H9 (cell line): ENCODE measurements around the gene PTOV1. TPM values are rescaled to one million over a fixed set of nuclear protein-coding genes. Genes with fewer than 3 reads are reported as not detected.

Source experiments
- DNase-seq: peaks from one replicate; pipeline ENCODE4 v3.0.0-alpha.2; 2017
- H2AFZ ChIP-seq: one replicate; pipeline ENCODE4 v1.6.1; 2013; ENCODE audit warnings: mild to moderate bottlenecking, low read length, control low read depth, moderate library complexity
- H2AK5ac ChIP-seq: 2 replicates; pipeline ENCODE4 v1.6.1; 2013; ENCODE audit warnings: low read length, control low read depth, mixed read lengths; ENCODE audit not compliant: insufficient read length
- H2BK120ac ChIP-seq: one replicate; pipeline ENCODE4 v1.6.1; 2013; ENCODE audit warnings: low read depth, mild to moderate bottlenecking, low read length, control low read depth, inconsistent platforms; ENCODE audit not compliant: poor library complexity, severe bottlenecking
- H2BK12ac ChIP-seq: 2 replicates; pipeline ENCODE4 v1.6.1; 2013; ENCODE audit warnings: low read length, control low read depth, mixed read lengths, low read depth; ENCODE audit not compliant: insufficient read length
- H2BK15ac ChIP-seq: 2 replicates; pipeline ENCODE4 v1.6.1; 2013; ENCODE audit warnings: low read depth, low read length, control low read depth
- H2BK20ac ChIP-seq: one replicate; pipeline ENCODE4 v1.6.1; 2013; ENCODE audit warnings: low read depth, mild to moderate bottlenecking, low read length, control low read depth, inconsistent platforms; ENCODE audit not compliant: poor library complexity, severe bottlenecking
- H2BK5ac ChIP-seq: 2 replicates; pipeline ENCODE4 v1.6.1; 2013; ENCODE audit warnings: low read length, control low read depth, mixed read lengths; ENCODE audit not compliant: insufficient read length
- H3K14ac ChIP-seq: 2 replicates; pipeline ENCODE4 v1.6.1; 2013; ENCODE audit warnings: low read length, control low read depth; ENCODE audit not compliant: insufficient read depth
- H3K18ac ChIP-seq: 2 replicates; pipeline ENCODE4 v1.6.1; 2013; ENCODE audit warnings: low read depth, mild to moderate bottlenecking, mixed read lengths, low read length, control low read depth; ENCODE audit not compliant: insufficient read length
- H3K23ac ChIP-seq: 2 replicates; pipeline ENCODE4 v1.6.1; 2013; ENCODE audit warnings: low read length, control low read depth, mixed read lengths, low read depth; ENCODE audit not compliant: insufficient read length
- H3K23me2 ChIP-seq: 2 replicates; pipeline ENCODE4 v1.6.1; 2013; ENCODE audit warnings: low read depth, mild to moderate bottlenecking, mixed read lengths, low read length, control low read depth; ENCODE audit not compliant: insufficient read length, poor library complexity, severe bottlenecking
- H3K27ac ChIP-seq: 2 replicates; pipeline ENCODE4 v1.5.1; 2013; ENCODE audit warnings: low read length, control low read depth, mixed read lengths, low read depth; ENCODE audit not compliant: insufficient read length
- H3K27me3 ChIP-seq: 2 replicates; pipeline ENCODE4 v1.6.1; 2013; ENCODE audit warnings: low read length, control low read depth, inconsistent platforms; ENCODE audit not compliant: insufficient read depth
- H3K4ac ChIP-seq: 2 replicates; pipeline ENCODE4 v1.6.1; 2013; ENCODE audit warnings: low read depth, mild to moderate bottlenecking, control low read depth, inconsistent platforms, low read length, moderate library complexity
- H3K4me1 ChIP-seq: 2 replicates; pipeline ENCODE4 v1.6.1; 2013; ENCODE audit warnings: low read length, control low read depth, inconsistent platforms; ENCODE audit not compliant: insufficient read depth
- H3K4me2 ChIP-seq: 2 replicates; pipeline ENCODE4 v1.6.1; 2013; ENCODE audit warnings: low read length, control low read depth, mixed read lengths; ENCODE audit not compliant: insufficient read length, insufficient read depth
- H3K56ac ChIP-seq: 2 replicates; pipeline ENCODE4 v1.6.1; 2013; ENCODE audit warnings: low read depth, mild to moderate bottlenecking, mixed read lengths, low read length, control low read depth; ENCODE audit not compliant: insufficient read length
- H3K79me1 ChIP-seq: 2 replicates; pipeline ENCODE4 v1.6.1; 2013; ENCODE audit warnings: low read depth, mild to moderate bottlenecking, moderate library complexity, low read length, control low read depth, inconsistent platforms; ENCODE audit not compliant: insufficient read depth, poor library complexity, severe bottlenecking
- H3K79me2 ChIP-seq: 2 replicates; pipeline ENCODE4 v1.6.1; 2013; ENCODE audit warnings: low read length, control low read depth, inconsistent platforms; ENCODE audit not compliant: insufficient read depth
- H3K9ac ChIP-seq: 2 replicates; pipeline ENCODE4 v1.6.1; 2013; ENCODE audit warnings: low read length, control low read depth, mixed read lengths; ENCODE audit not compliant: insufficient read length; ENCODE audit errors: extremely low read depth
- H3K9me3 ChIP-seq: one replicate; pipeline ENCODE4 v1.6.1; 2013; ENCODE audit warnings: low read depth, low read length, inconsistent platforms; ENCODE audit not compliant: control insufficient read depth
- H3T11ph ChIP-seq: one replicate; pipeline ENCODE4 v1.6.1; 2013; ENCODE audit warnings: mild to moderate bottlenecking, low read length, control low read depth, inconsistent platforms
- H4K20me1 ChIP-seq: one replicate; pipeline ENCODE4 v1.6.1; 2013; ENCODE audit not compliant: control insufficient read depth, insufficient read length, insufficient read depth
- H4K5ac ChIP-seq: 2 replicates; pipeline ENCODE4 v1.6.1; 2013; ENCODE audit warnings: low read depth, mild to moderate bottlenecking, mixed read lengths, low read length, control low read depth; ENCODE audit not compliant: insufficient read length
- H4K8ac ChIP-seq: replicated peaks from 2 replicates; pipeline ENCODE4 v1.6.1; 2013; ENCODE audit warnings: low read length, control low read depth, mixed read lengths, low read depth; ENCODE audit not compliant: insufficient read length
- H4K91ac ChIP-seq: 2 replicates; pipeline ENCODE4 v1.6.1; 2013; ENCODE audit warnings: low read depth, mild to moderate bottlenecking, moderate library complexity, mixed read lengths, low read length, control low read depth; ENCODE audit not compliant: insufficient read length
- H3K27ac Mint-ChIP-seq, 3 experiments: 2 replicates in 2 of 3; 3 replicates in 1 of 3; pipeline ENCODE4 v1.8.0; 2020 to 2021; ENCODE audit warnings: mixed read lengths in 3 of 3, mild to moderate bottlenecking in 1 of 3, moderate library complexity in 1 of 3
- H3K27me3 Mint-ChIP-seq: 2 replicates; pipeline ENCODE4 v1.8.0; 2021; ENCODE audit warnings: low read depth, mild to moderate bottlenecking, moderate library complexity, mixed read lengths
- H3K36me3 Mint-ChIP-seq, 3 experiments: 2 replicates in 2 of 3; 3 replicates in 1 of 3; pipeline ENCODE4 v1.8.0; 2020 to 2021; ENCODE audit warnings: low read depth in 3 of 3, mixed read lengths in 3 of 3; ENCODE audit not compliant: insufficient read depth in 1 of 3
- H3K4me1 Mint-ChIP-seq, 2 experiments: 2 replicates each; pipeline ENCODE4 v1.8.0; 2020; ENCODE audit warnings: mixed read lengths in 2 of 2
- H3K4me3 Mint-ChIP-seq, 2 experiments: 2 replicates in 1 of 2; 3 replicates in 1 of 2; pipeline ENCODE4 v1.8.0; 2020 to 2021; ENCODE audit warnings: mild to moderate bottlenecking in 2 of 2, mixed read lengths in 2 of 2, moderate library complexity in 1 of 2
- H3K9me3 Mint-ChIP-seq, 2 experiments: 2 replicates in 1 of 2; 3 replicates in 1 of 2; pipeline ENCODE4 v1.8.0; 2020; ENCODE audit warnings: mild to moderate bottlenecking in 2 of 2, mixed read lengths in 2 of 2, moderate library complexity in 1 of 2
- CTCF ChIP-seq: fragments of 200-600 bp; sonication (generic); conservative IDR thresholded peaks from 3 replicates; pipeline ENCODE4 v1.8.0; 2021; ENCODE audit warnings: antibody characterized with exemption, mild to moderate bottlenecking
- WGBS: extraction: QIAGEN DNeasy Blood & Tissue Kit; methylation state at CpG from one replicate; pipeline ENCODE4 v1.1.7; 2013; ENCODE audit warnings: missing lambda C conversion rate, low lambda C conversion rate, mixed read lengths; ENCODE audit not compliant: insufficient read length; ENCODE audit errors: extremely low coverage; 5-methylcytosine and 5-hydroxymethylcytosine counted together
- total RNA-seq: library from RNA; stranded (reverse); gene quantifications from 2 replicates; pipeline ENCODE4 v1.2.1, GENCODE V29; 2021

PTOV1 gene
- total RNA-seq, 1 experiment from 2014 or later: 309 TPM

GRCh38 chr19:49845414-49845813 lies 5.5 kb upstream of the PTOV1 start:
- Histone ChIP-seq H3K56ac (no peak overlapping the region), H4K20me1 (no peaks in the 10 kb centered on the region), H2BK20ac (no peak overlapping the region), H3K27me3 (no peaks in the 10 kb centered on the region), H3K79me1 (no peaks in the 10 kb centered on the region), H2BK15ac (no peak overlapping the region), H2AFZ (no peak overlapping the region), H3K4me1 (no peaks in the 10 kb centered on the region; the same call in 1 of the 2 replicates), H3K27ac (no peak overlapping the region), H3K4ac (no peak overlapping the region), H2BK12ac (no peak overlapping the region), H3K23ac (no peak overlapping the region), H2AK5ac (no peak overlapping the region), H3K23me2 (peaks cover 4% of the 10 kb centered on the region), H3K4me2 (no peak overlapping the region), H3K79me2 (no peaks in the 10 kb centered on the region), H3K14ac (no peak overlapping the region), H4K91ac (no peak overlapping the region), H3K9me3 (no peaks in the 10 kb centered on the region), H2BK120ac (no peak overlapping the region), H4K8ac (no peak overlapping the region), H3T11ph (no peak overlapping the region), H2BK5ac (no peak overlapping the region), H3K9ac (no peak overlapping the region), H4K5ac (no peak overlapping the region), H3K18ac (no peak overlapping the region)
- Mint-ChIP-seq H3K9me3 (peaks cover 0 to 4% of the 10 kb centered on the region in 2 experiments; a peak in 2 of 5 replicates), H3K27me3 (peaks cover 1% of the 10 kb centered on the region), H3K4me3 (no peak overlapping the region), H3K36me3 (peaks cover 18 to 23% (median 18%) of the 10 kb centered on the region in 3 experiments), H3K4me1 (peaks cover 10 to 11% of the 10 kb centered on the region in 2 experiments), H3K27ac (no peak overlapping the region)
- DNase-seq: no peak
- WGBS: no CpG with 5 or more reads among the region's 3 CpGs
- no peak for TF ChIP-seq CTCF
